Neural progenitor cell (in vitro differentiated cells): ENCODE results near the gene TIMM22. TPM values are rescaled to one million over a fixed set of nuclear protein-coding genes. Genes with fewer than 3 reads are reported as not detected.

Experiments used
- DNase-seq: peaks from one replicate; pipeline ENCODE4 v3.0.0-alpha.2; 2016; ENCODE audit warnings: low spot score
- H2AFZ ChIP-seq: fragments of 200-600 bp; sonication (generic); replicated peaks from 2 replicates; pipeline ENCODE4 v1.6.1; 2016; ENCODE audit warnings: antibody characterized with exemption
- H3F3A ChIP-seq: fragments of 200-600 bp; sonication (generic); 2 replicates; pipeline ENCODE4 v1.6.1; 2016; ENCODE audit warnings: antibody characterized with exemption, low read depth
- H3K27ac ChIP-seq: fragments of 200-600 bp; sonication (generic); 2 replicates; pipeline ENCODE4 v1.5.1; 2016; ENCODE audit warnings: mild to moderate bottlenecking
- H3K27me3 ChIP-seq: fragments of 200-600 bp; sonication (generic); 2 replicates; pipeline ENCODE4 v1.6.1; 2016; ENCODE audit warnings: mild to moderate bottlenecking, moderate library complexity
- H3K36me3 ChIP-seq: fragments of 200-600 bp; sonication (generic); 2 replicates; pipeline ENCODE4 v1.5.1; 2016
- H3K4me1 ChIP-seq: fragments of 200-600 bp; sonication (generic); 2 replicates; pipeline ENCODE4 v1.6.1; 2016; ENCODE audit warnings: mixed run types
- H3K4me2 ChIP-seq: fragments of 200-600 bp; sonication (generic); 2 replicates; pipeline ENCODE4 v1.6.1; 2016
- H3K4me3 ChIP-seq: fragments of 200-600 bp; sonication (generic); 2 replicates; pipeline ENCODE4 v1.5.1; 2016
- H3K79me2 ChIP-seq: fragments of 200-600 bp; sonication (generic); 2 replicates; pipeline ENCODE4 v1.6.1; 2016; ENCODE audit warnings: low read depth
- H3K9ac ChIP-seq: fragments of 200-600 bp; sonication (generic); 2 replicates; pipeline ENCODE4 v1.6.1; 2016
- H3K9me3 ChIP-seq: fragments of 200-600 bp; sonication (generic); 2 replicates; pipeline ENCODE4 v1.5.1; 2016; ENCODE audit warnings: low read depth
- H4K20me1 ChIP-seq: fragments of 200-600 bp; sonication (generic); 2 replicates; pipeline ENCODE4 v1.6.1; 2016; ENCODE audit warnings: low read depth
- H3K27ac Mint-ChIP-seq: 3 replicates; pipeline ENCODE4 v1.8.0; 2021; ENCODE audit warnings: mixed read lengths
- H3K27me3 Mint-ChIP-seq: 2 replicates; pipeline ENCODE4 v1.8.0; 2022; ENCODE audit warnings: low read depth, mild to moderate bottlenecking, inconsistent platforms, moderate library complexity, mixed read lengths; ENCODE audit not compliant: insufficient read depth
- H3K36me3 Mint-ChIP-seq: 3 replicates; pipeline ENCODE4 v1.8.0; 2021; ENCODE audit warnings: mixed read lengths
- H3K4me1 Mint-ChIP-seq: 3 replicates; pipeline ENCODE4 v1.8.0; 2021; ENCODE audit warnings: mixed read lengths
- H3K4me3 Mint-ChIP-seq: 3 replicates; pipeline ENCODE4 v1.8.0; 2021; ENCODE audit warnings: mild to moderate bottlenecking, moderate library complexity, mixed read lengths
- H3K9me3 Mint-ChIP-seq: 3 replicates; pipeline ENCODE4 v1.8.0; 2020; ENCODE audit warnings: mixed read lengths
- EZH2 ChIP-seq: fragments of 200-600 bp; sonication (generic); IDR thresholded peaks from 2 replicates; pipeline ENCODE4 v1.6.1; 2017; ENCODE audit warnings: antibody characterized with exemption, mild to moderate bottlenecking, moderate library complexity
- EZH2phosphoT487 ChIP-seq: fragments of 200-600 bp; sonication (generic); IDR thresholded peaks from 2 replicates; pipeline ENCODE4 v1.6.1; 2017; ENCODE audit warnings: antibody characterized with exemption
- total RNA-seq: library from RNA; depleted of rRNA; stranded (reverse); fragments of >200 nt; gene quantifications from 2 replicates; pipeline ENCODE4 v1.2.3, GENCODE V29; 2015; ENCODE audit warnings: low replicate concordance
- TF ChIP-seq, protein P1 (sequence below): fragments of 200-600 bp; sonication (generic); IDR thresholded peaks from 2 replicates; pipeline ENCODE4 v1.5.1; 2017; ENCODE audit warnings: antibody characterized with exemption, mild to moderate bottlenecking

Gene TIMM22
- total RNA-seq, 1 donor from 2014 or later = 11.7 TPM

DNA sequence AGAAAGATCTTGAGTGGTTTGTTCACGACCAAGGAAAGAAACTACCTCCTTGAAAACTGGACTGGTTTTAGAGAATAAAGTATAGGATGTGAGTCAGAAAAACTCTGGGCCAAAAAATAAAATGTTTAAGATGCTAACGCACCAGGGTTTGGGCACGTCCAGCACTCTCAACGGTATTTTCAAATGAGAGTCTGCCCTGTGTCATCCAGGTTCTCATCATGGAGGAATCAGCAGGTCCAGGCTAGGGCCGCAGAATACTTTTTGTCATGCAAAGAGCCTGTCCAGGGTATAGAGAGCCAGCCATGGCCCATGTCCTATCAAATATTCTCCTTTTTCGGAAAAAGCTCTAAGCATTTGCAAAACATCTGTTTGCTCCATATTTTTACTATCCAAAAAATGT, 19.8 kb upstream of the TIMM22 start:
- Histone ChIP-seq H3K4me3 (peak overlapping the region; percentile 94), H3K9ac (no peak overlapping the region), H3F3A (peaks cover 12% of the 10 kb centered on the region), H2AFZ (no peak overlapping the region), H4K20me1 (peaks cover 48% of the 10 kb centered on the region), H3K36me3 (no peaks in the 10 kb centered on the region), H3K9me3 (no peaks in the 10 kb centered on the region), H3K79me2 (peaks cover 67% of the 10 kb centered on the region), H3K4me1 (peaks cover 13% of the 10 kb centered on the region), H3K27me3 (no peaks in the 10 kb centered on the region), H3K27ac (no peak overlapping the region), H3K4me2 (peak overlapping the region; percentile 86)
- H3K36me3 Mint-ChIP-seq = peaks cover 17% of the 10 kb centered on the region
- peaks cover 2% of the 10 kb centered on the region for H3K9me3 Mint-ChIP-seq
- H3K27ac Mint-ChIP-seq = peak overlapping the region; percentile 64
- DNase-seq = peak; percentile 26
- peak overlapping the region; percentile 97 for H3K4me3 Mint-ChIP-seq
- TF ChIP-seq, protein P1, sequence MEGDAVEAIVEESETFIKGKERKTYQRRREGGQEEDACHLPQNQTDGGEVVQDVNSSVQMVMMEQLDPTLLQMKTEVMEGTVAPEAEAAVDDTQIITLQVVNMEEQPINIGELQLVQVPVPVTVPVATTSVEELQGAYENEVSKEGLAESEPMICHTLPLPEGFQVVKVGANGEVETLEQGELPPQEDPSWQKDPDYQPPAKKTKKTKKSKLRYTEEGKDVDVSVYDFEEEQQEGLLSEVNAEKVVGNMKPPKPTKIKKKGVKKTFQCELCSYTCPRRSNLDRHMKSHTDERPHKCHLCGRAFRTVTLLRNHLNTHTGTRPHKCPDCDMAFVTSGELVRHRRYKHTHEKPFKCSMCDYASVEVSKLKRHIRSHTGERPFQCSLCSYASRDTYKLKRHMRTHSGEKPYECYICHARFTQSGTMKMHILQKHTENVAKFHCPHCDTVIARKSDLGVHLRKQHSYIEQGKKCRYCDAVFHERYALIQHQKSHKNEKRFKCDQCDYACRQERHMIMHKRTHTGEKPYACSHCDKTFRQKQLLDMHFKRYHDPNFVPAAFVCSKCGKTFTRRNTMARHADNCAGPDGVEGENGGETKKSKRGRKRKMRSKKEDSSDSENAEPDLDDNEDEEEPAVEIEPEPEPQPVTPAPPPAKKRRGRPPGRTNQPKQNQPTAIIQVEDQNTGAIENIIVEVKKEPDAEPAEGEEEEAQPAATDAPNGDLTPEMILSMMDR = no peak
- no peak for TF ChIP-seq EZH2phosphoT487
- peaks cover 8% of the 10 kb centered on the region for H3K27me3 Mint-ChIP-seq
- peaks cover 48% of the 10 kb centered on the region for H3K4me1 Mint-ChIP-seq

DNA sequence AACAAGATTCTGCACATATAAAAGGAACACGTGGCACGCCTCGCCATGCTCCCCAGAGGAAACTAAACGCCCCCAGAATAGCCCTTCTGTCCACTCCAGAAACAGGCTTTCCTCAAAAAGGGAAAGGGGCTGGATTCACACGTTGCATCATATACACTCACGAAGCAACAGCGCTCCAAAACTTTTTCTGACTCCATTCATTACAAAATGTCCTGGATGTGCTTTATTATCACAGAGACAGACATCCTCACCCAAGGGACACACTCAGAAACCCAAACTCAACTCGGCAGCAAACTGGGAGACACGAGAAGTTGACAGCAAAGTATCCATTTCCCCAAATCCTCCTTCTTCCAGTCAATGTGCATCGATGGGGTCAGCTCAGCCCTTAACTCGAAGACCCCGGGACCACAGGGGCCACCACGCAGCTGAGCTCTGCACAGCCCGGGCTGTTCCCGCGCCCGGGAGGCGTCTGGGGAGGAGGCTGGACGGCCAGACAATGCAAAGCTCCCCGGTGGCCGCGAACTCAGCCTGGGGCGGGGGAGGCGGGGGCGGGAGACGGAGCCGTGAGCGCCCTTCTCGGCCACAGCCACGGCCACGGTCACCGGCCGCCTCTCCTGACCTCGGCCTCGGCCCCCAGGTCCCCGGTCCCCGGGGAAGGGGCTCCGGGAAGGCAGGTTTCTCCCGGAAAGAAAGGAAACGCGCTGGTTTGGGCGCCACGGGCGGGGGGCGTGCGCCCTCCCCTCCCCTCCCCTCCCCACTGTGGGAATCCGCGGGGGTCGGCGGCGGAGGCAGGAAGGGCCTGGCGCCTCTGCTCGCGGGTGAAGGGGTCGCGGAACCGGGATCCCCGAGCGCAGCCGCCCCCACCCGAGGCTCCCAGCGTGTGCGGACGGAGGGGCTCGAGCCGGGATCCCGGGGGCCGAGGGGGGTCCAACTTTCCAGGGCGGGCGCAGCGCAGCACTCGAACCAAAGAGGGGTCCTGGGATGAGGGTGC, 18.5 kb upstream of the TIMM22 start:
- Histone ChIP-seq H3K9ac (peak overlapping the region; percentile 36), H3K27ac (no peak overlapping the region), H3K36me3 (no peaks in the 10 kb centered on the region), H3K4me3 (peak overlapping the region; percentile 94), H2AFZ (no peak overlapping the region), H3K4me1 (peaks cover 13% of the 10 kb centered on the region), H3F3A (peaks cover 12% of the 10 kb centered on the region), H3K9me3 (no peaks in the 10 kb centered on the region), H3K79me2 (peaks cover 55% of the 10 kb centered on the region), H4K20me1 (peaks cover 44% of the 10 kb centered on the region), H3K27me3 (no peaks in the 10 kb centered on the region), H3K4me2 (peak overlapping the region; percentile 86)
- peak overlapping the region; percentile 97 for H3K4me3 Mint-ChIP-seq
- peaks cover 12% of the 10 kb centered on the region for H3K36me3 Mint-ChIP-seq
- peak overlapping the region; percentile 78 for H3K27ac Mint-ChIP-seq
- peaks cover under 1% of the 10 kb centered on the region for H3K9me3 Mint-ChIP-seq
- H3K27me3 Mint-ChIP-seq = peaks cover 6% of the 10 kb centered on the region
- TF ChIP-seq EZH2 = no peak
- no peak for TF ChIP-seq EZH2phosphoT487
- TF ChIP-seq, protein P1 = no peak
- peak; percentile 76 for DNase-seq
- H3K4me1 Mint-ChIP-seq = peaks cover 44% of the 10 kb centered on the region

GRCh38 chr17:979212-979538, 17.8 kb upstream of the TIMM22 start:
- no peak for DNase-seq
- H3K27me3 ChIP-seq = no peaks in the 10 kb centered on the region
- Mint-ChIP-seq H3K36me3 (peaks cover 11% of the 10 kb centered on the region), H3K27ac (no peak overlapping the region), H3K4me1 (peaks cover 43% of the 10 kb centered on the region), H3K9me3 (no peaks in the 10 kb centered on the region), H3K27me3 (peaks cover 6% of the 10 kb centered on the region), H3K4me3 (peak overlapping the region; percentile 75)
- H3K9ac ChIP-seq = no peak overlapping the region
- no peak overlapping the region for H2AFZ ChIP-seq
- H3K36me3 ChIP-seq = no peaks in the 10 kb centered on the region
- H4K20me1 ChIP-seq = peaks cover 44% of the 10 kb centered on the region
- no peak for TF ChIP-seq EZH2phosphoT487
- TF ChIP-seq, protein P1 = no peak
- no peak for TF ChIP-seq EZH2
- H3K9me3 ChIP-seq = no peaks in the 10 kb centered on the region
- H3F3A ChIP-seq = peaks cover 12% of the 10 kb centered on the region
- H3K79me2 ChIP-seq = peaks cover 47% of the 10 kb centered on the region
- peaks cover 13% of the 10 kb centered on the region for H3K4me1 ChIP-seq
- peak overlapping the region; percentile 75 for H3K4me2 ChIP-seq
- H3K27ac ChIP-seq = no peak overlapping the region
- H3K4me3 ChIP-seq = peak overlapping the region; percentile 94
